H1 (cell line): Measurements from ENCODE around the gene UGT1A1. TPM values are rescaled to one million over a fixed set of nuclear protein-coding genes. Genes with fewer than 3 reads are reported as not detected.

Experiments used
- CTCF ChIA-PET: fragments of 300-600 bp; sonication (Branson Sonifier 250); formaldehyde crosslinking; loops from one replicate; lab custom pipeline; 2021; ENCODE audit not compliant: partially characterized antibody; lab: Charles Lee
- POLR2A ChIA-PET: fragments of 300-600 bp; sonication (Branson Sonifier 250); formaldehyde crosslinking; loops from one replicate; lab custom pipeline; 2021; ENCODE audit warnings: inconsistent platforms; ENCODE audit not compliant: partially characterized antibody; lab: Charles Lee
- DNase-seq, 2 experiments: peaks; one replicate each; pipeline versions ENCODE4 v3.0.0 to v3.0.0-alpha.2; 2010 to 2022; ENCODE audit warnings: low spot score in 2 of 2, low read depth in 1 of 2, mixed read lengths in 1 of 2
- FAIRE-seq: peaks from 2 replicates; lab custom pipeline; 2011; peaks lifted over from hg19 to GRCh38; lab: Jason Lieb, UNC
- H2AFZ ChIP-seq: 2 replicates; pipeline ENCODE4 v1.8.1; 2012; ENCODE audit warnings: low read length, inconsistent platforms
- H2AK5ac ChIP-seq: 2 replicates; pipeline ENCODE4 v1.6.1; 2013; ENCODE audit warnings: low read depth, low read length
- H2BK120ac ChIP-seq: replicated peaks from 2 replicates; pipeline ENCODE3; 2013; ENCODE audit warnings: low read depth, low read length, inconsistent platforms
- H2BK12ac ChIP-seq: 2 replicates; pipeline ENCODE4 v1.6.1; 2013; ENCODE audit warnings: low read depth, low read length
- H2BK15ac ChIP-seq: 2 replicates; pipeline ENCODE4 v1.6.1; 2013; ENCODE audit warnings: low read length
- H2BK20ac ChIP-seq: 2 replicates; pipeline ENCODE4 v1.6.1; 2013; ENCODE audit warnings: low read length
- H2BK5ac ChIP-seq: 2 replicates; pipeline ENCODE4 v1.6.1; 2013; ENCODE audit warnings: low read depth, low read length
- H3K14ac ChIP-seq: 2 replicates; pipeline ENCODE4 v1.6.1; 2013; ENCODE audit warnings: inconsistent platforms; ENCODE audit not compliant: insufficient read length
- H3K18ac ChIP-seq: 2 replicates; pipeline ENCODE4 v1.6.1; 2013; ENCODE audit warnings: low read length; ENCODE audit errors: extremely low read depth
- H3K23ac ChIP-seq: 2 replicates; pipeline ENCODE4 v1.6.1; 2013; ENCODE audit warnings: inconsistent platforms; ENCODE audit not compliant: insufficient read length
- H3K23me2 ChIP-seq: 2 replicates; pipeline ENCODE4 v1.6.1; 2013; ENCODE audit warnings: low read depth, low read length
- H3K27ac ChIP-seq: 2 replicates; pipeline ENCODE4 v1.6.1; 2011; ENCODE audit warnings: low read depth, low read length, inconsistent platforms
- H3K27me3 ChIP-seq, 4 experiments: replicated peaks in 1 of 4; 1 replicate in 1 of 4; 2 replicates in 3 of 4; pipeline versions ENCODE4 v1.6.1 to v1.8.1; 2011 to 2013; ENCODE audit warnings: low read length in 3 of 4, mild to moderate bottlenecking in 3 of 4, inconsistent platforms in 2 of 4, mixed read lengths in 2 of 4, moderate library complexity in 1 of 4; ENCODE audit not compliant: control insufficient read depth in 3 of 4, insufficient read depth in 3 of 4; ENCODE audit errors: extremely low read depth in 1 of 4
- H3K36me3 ChIP-seq, 4 experiments: 2 replicates each; pipeline versions ENCODE4 v1.6.1 to v1.8.1; 2011 to 2013; ENCODE audit warnings: mild to moderate bottlenecking in 4 of 4, low read length in 3 of 4, moderate library complexity in 2 of 4, control low read depth in 1 of 4, inconsistent platforms in 1 of 4; ENCODE audit not compliant: insufficient read depth in 4 of 4, control insufficient read depth in 2 of 4
- H3K4ac ChIP-seq: replicated peaks from 2 replicates; pipeline ENCODE3; 2013; ENCODE audit warnings: low read length, low read depth, mixed read lengths, inconsistent platforms; ENCODE audit not compliant: insufficient read length
- H3K4me1 ChIP-seq, 4 experiments: replicated peaks in 1 of 4; 1 replicate in 1 of 4; 2 replicates in 3 of 4; pipeline versions ENCODE4 v1.6.1 to v1.8.1; 2011 to 2013; ENCODE audit warnings: low read length in 3 of 4, inconsistent platforms in 2 of 4, mixed read lengths in 1 of 4; ENCODE audit not compliant: insufficient read depth in 4 of 4, control insufficient read depth in 3 of 4
- H3K4me2 ChIP-seq, 2 experiments: 2 replicates each; pipeline versions ENCODE4 v1.6.1 to v1.8.1; 2011 to 2013; ENCODE audit warnings: low read depth in 2 of 2, low read length in 2 of 2, control low read depth in 1 of 2, inconsistent platforms in 1 of 2, mild to moderate bottlenecking in 1 of 2; ENCODE audit not compliant: insufficient read depth in 1 of 2
- H3K4me3 ChIP-seq, 4 experiments: fragments of 200-600, 300-600 bp in 1 of 4; sonication (generic), shearing (Covaris generic), sonication (Bioruptor Twin) in 1 of 4; 2 replicates each; pipeline versions ENCODE4 v1.5.1 to v1.8.1; 2011 to 2016; ENCODE audit warnings: low read length in 4 of 4, low read depth in 3 of 4, control low read depth in 2 of 4, inconsistent platforms in 2 of 4, mild to moderate bottlenecking in 2 of 4, mixed read lengths in 1 of 4, moderate library complexity in 1 of 4; ENCODE audit not compliant: insufficient read depth in 2 of 4; ENCODE audit errors: extremely low read depth in 1 of 4
- H3K56ac ChIP-seq: replicated peaks from 2 replicates; pipeline ENCODE3; 2013; ENCODE audit warnings: low read depth, mild to moderate bottlenecking, mixed read lengths, low read length, inconsistent platforms; ENCODE audit not compliant: insufficient read length
- H3K79me1 ChIP-seq: 2 replicates; pipeline ENCODE4 v1.6.1; 2013; ENCODE audit warnings: low read depth, low read length, control low read depth
- H3K79me2 ChIP-seq, 2 experiments: 2 replicates each; pipeline versions ENCODE4 v1.6.1 to v1.8.1; 2012 to 2013; ENCODE audit warnings: low read length in 2 of 2, mild to moderate bottlenecking in 2 of 2, inconsistent platforms in 1 of 2; ENCODE audit not compliant: insufficient read depth in 2 of 2, control insufficient read depth in 1 of 2
- H3K9ac ChIP-seq, 4 experiments: replicated peaks in 1 of 4; 1 replicate in 1 of 4; 2 replicates in 3 of 4; pipeline versions ENCODE4 v1.6.1 to v1.8.1; 2011 to 2013; ENCODE audit warnings: low read depth in 3 of 4, low read length in 3 of 4, control low read depth in 2 of 4, mild to moderate bottlenecking in 2 of 4, moderate library complexity in 2 of 4, inconsistent platforms in 1 of 4; ENCODE audit errors: extremely low read depth in 1 of 4
- H3K9me3 ChIP-seq, 2 experiments: 2 replicates each; pipeline versions ENCODE4 v1.6.1 to v1.8.1; 2012 to 2013; ENCODE audit warnings: mild to moderate bottlenecking in 2 of 2, moderate library complexity in 2 of 2, control low read depth in 1 of 2, inconsistent platforms in 1 of 2, low read depth in 1 of 2, low read length in 1 of 2, mixed read lengths in 1 of 2; ENCODE audit not compliant: insufficient read depth in 2 of 2
- H4K20me1 ChIP-seq, 2 experiments: replicated peaks in 1 of 2; 2 replicates each; pipeline versions ENCODE3 to v1.8.1; 2011 to 2013; ENCODE audit warnings: inconsistent platforms in 2 of 2, low read length in 2 of 2, mild to moderate bottlenecking in 1 of 2; ENCODE audit not compliant: insufficient read depth in 2 of 2, control insufficient read depth in 1 of 2
- H4K5ac ChIP-seq: 2 replicates; pipeline ENCODE4 v1.6.1; 2013; ENCODE audit warnings: low read length, low read depth, mixed read lengths, inconsistent platforms; ENCODE audit not compliant: insufficient read length
- H4K8ac ChIP-seq: 2 replicates; pipeline ENCODE4 v1.8.0; 2013; ENCODE audit warnings: mild to moderate bottlenecking, moderate library complexity, low read length, inconsistent platforms; ENCODE audit not compliant: insufficient read depth; ENCODE audit errors: extremely low read depth
- H4K91ac ChIP-seq: replicated peaks from 2 replicates; pipeline ENCODE3; 2013; ENCODE audit warnings: low read length, mixed read lengths, inconsistent platforms; ENCODE audit not compliant: insufficient read length
- ATF2 ChIP-seq: IDR thresholded peaks from 2 replicates; pipeline ENCODE4 v1.6.1; 2012; ENCODE audit warnings: low read length, inconsistent platforms
- BACH1 ChIP-seq: IDR thresholded peaks from 2 replicates; pipeline ENCODE4 v1.6.1; 2012; ENCODE audit warnings: low read length, improper control_type of control experiment
- CREB1 ChIP-seq: IDR thresholded peaks from 2 replicates; pipeline ENCODE4 v1.6.1; 2012; ENCODE audit warnings: inconsistent platforms
- GABPA ChIP-seq: IDR thresholded peaks from 2 replicates; pipeline ENCODE4 v1.6.1; 2011; ENCODE audit warnings: mild to moderate bottlenecking, low read length, moderate library complexity, borderline replicate concordance; ENCODE audit not compliant: insufficient read depth
- GTF2F1 ChIP-seq: IDR thresholded peaks from 2 replicates; pipeline ENCODE4 v1.6.1; 2012; ENCODE audit warnings: low read depth, low read length, improper control_type of control experiment, borderline replicate concordance
- KDM5A ChIP-seq: fragments of 200-600 bp; IDR thresholded peaks from 2 replicates; pipeline ENCODE4 v1.7.1; 2012; ENCODE audit warnings: mild to moderate bottlenecking, low read length, inconsistent platforms, mixed read lengths
- NRF1 ChIP-seq: IDR thresholded peaks from 2 replicates; pipeline ENCODE4 v1.6.1; 2011; ENCODE audit warnings: mild to moderate bottlenecking, low read depth, low read length, improper control_type of control experiment
- RBBP5 ChIP-seq: IDR thresholded peaks from 2 replicates; pipeline ENCODE4 v1.7.1; 2012; ENCODE audit warnings: low read depth, mild to moderate bottlenecking, inconsistent platforms, low read length, moderate library complexity, borderline replicate concordance
- SIRT6 ChIP-seq: IDR thresholded peaks from one replicate; pipeline ENCODE4 v1.7.1; 2012; ENCODE audit warnings: low read length, inconsistent platforms
- TAF1 ChIP-seq: IDR thresholded peaks from 2 replicates; pipeline ENCODE4 v1.6.1; 2011; ENCODE audit warnings: mild to moderate bottlenecking, low read depth, low read length
- TCF12 ChIP-seq: IDR thresholded peaks from 2 replicates; pipeline ENCODE4 v1.6.1; 2011; ENCODE audit warnings: low read depth, mild to moderate bottlenecking, low read length
- WGBS, 2 experiments: shearing (Covaris generic) in 1 of 2; methylation state at CpG; one replicate each; pipeline versions ENCODE4 v1.1.6 to v1.1.7; 2013 to 2015; ENCODE audit warnings: low lambda C conversion rate in 2 of 2, mixed read lengths in 2 of 2, inconsistent platforms in 1 of 2, low coverage in 1 of 2, missing lambda C conversion rate in 1 of 2; ENCODE audit not compliant: insufficient replicate concordance in 2 of 2, insufficient coverage in 1 of 2, insufficient read length in 1 of 2; ENCODE audit errors: extremely low coverage in 1 of 2, missing lambda C conversion rate in 1 of 2; 5-methylcytosine and 5-hydroxymethylcytosine counted together
- polyA plus RNA-seq, 7 experiments: library from polyadenylated mRNA; depleted of rRNA in 3 of 7; stranded (reverse) in 5 of 7; unstranded in 2 of 7; fragments of >200 nt in 5 of 7; fragments of 200-250 nt in 2 of 7; gene quantifications; 1 replicate in 5 of 7; 2 replicates in 1 of 7; 4 replicates in 1 of 7; pipeline versions ENCODE4 v1.2.1 to v1.2.3, GENCODE V29; 2011 to 2013; ENCODE audit warnings: missing spikeins in 2 of 7, mixed read lengths in 2 of 7
- total RNA-seq: library from RNA; stranded (reverse); fragmentation: NEBNext Ultra II Directional; extraction: Animal tissue kit (Norgen Biotek cat#: 25700); gene quantifications from 2 replicates; pipeline ENCODE4 v1.2.1, GENCODE V29; 2021

Gene UGT1A1
- total and polyA plus RNA-seq, 2 of the 8 experiments (the other 6 are each of a cell fraction or from before 2014, with no cell fraction given) = not detected

GRCh38 chr2:233794128-233794658, 34.1 kb downstream of the UGT1A1 start:
- Histone ChIP-seq H2BK20ac (no peak overlapping the region), H2AK5ac (no peak overlapping the region), H3K14ac (no peak overlapping the region), H2AFZ (no peak overlapping the region), H2BK12ac (no peak overlapping the region), H4K5ac (no peak overlapping the region), H3K23me2 (no peaks in the 10 kb centered on the region), H3K18ac (no peak overlapping the region), H3K4ac (no peak overlapping the region), H3K27ac (no peak overlapping the region), H4K8ac (peak overlapping the region; percentile 17; the same call in 1 of the 2 replicates), H2BK15ac (no peak overlapping the region), H3K79me1 (no peaks in the 10 kb centered on the region), H3K4me3 (no peak overlapping the region), H2BK5ac (no peak overlapping the region), H2BK120ac (no peak overlapping the region), H3K9me3 (peaks cover 0 to 5% of the 10 kb centered on the region in 2 experiments; a peak in 1 of 4 replicates), H3K79me2 (no peaks in the 10 kb centered on the region), H3K4me1 (no peaks in the 10 kb centered on the region), H3K4me2 (no peak overlapping the region), H3K23ac (no peak overlapping the region), H3K56ac (no peak overlapping the region), H3K36me3 (no peaks in the 10 kb centered on the region), H4K20me1 (no peaks in the 10 kb centered on the region), H3K27me3 (no peaks in the 10 kb centered on the region), H3K9ac (no peak overlapping the region), H4K91ac (no peak overlapping the region)
- ChIA-PET CTCF (interaction anchor here (1.6 kb wide), 1 partner anchor 9 kb away, joined by 9 read pairs; no protein-coding TSS in a partner anchor), POLR2A (no interaction called here)
- 81% methylated on average over 14 of the region's 17 CpGs; no CpG with 5 or more reads in 1 of the 2 experiments for WGBS, 2 experiments
- no peak for FAIRE-seq
- no peak for TF ChIP-seq CREB1
- no peak for TF ChIP-seq TAF1
- TF ChIP-seq NRF1 = no peak
- TF ChIP-seq RBBP5 = no peak
- no peak for TF ChIP-seq TCF12
- no peak for TF ChIP-seq GABPA
- TF ChIP-seq SIRT6 = no peak
- no peak for TF ChIP-seq KDM5A
- no peak for TF ChIP-seq BACH1
- TF ChIP-seq GTF2F1 = no peak
- TF ChIP-seq ATF2 = no peak
- peak in 1 of 2 experiments; percentile 10 for DNase-seq
